Measurements from ENCODE around the gene DDX17. TPM values are rescaled to one million over a fixed set of nuclear protein-coding genes. Genes with fewer than 3 reads are reported as not detected.

DDX17 gene
- total and polyA plus RNA-seq, 9 of the 15 experiments (the other 6 are each of a cell fraction or from before 2014, with no cell fraction given) = 17.6 to 421 (median 189) TPM

GRCh38 chr22:38443628-38444521 is 62.2 kb downstream of the DDX17 start (continued):
- TF ChIP-seq ZBTB17 (CRISPR knock-in tag; IDR thresholded peaks at IDR 0.05) (no peak), ZNF280B (CRISPR knock-in tag; IDR thresholded peaks at IDR 0.05) (no peak), PTRF (tag; IDR thresholded peaks at IDR 0.05) (no peak), STAG1 (CRISPR knock-in tag; IDR thresholded peaks at IDR 0.05; ENCODE audit: borderline replicate concordance) (no peak), SP1 (CRISPR knock-in tag; IDR thresholded peaks at IDR 0.05) (no peak), TFAP4 (CRISPR knock-in tag; IDR thresholded peaks at IDR 0.05; ENCODE audit: borderline replicate concordance) (no peak), GTF3C2 (IDR thresholded peaks at IDR 0.05; ENCODE audit: borderline replicate concordance, extremely low read depth, insufficient read length) (peak; percentile 40), HNRNPL (IDR thresholded peaks at IDR 0.05; ENCODE audit: low read depth, low read length) (no peak), ELF2 (CRISPR knock-in tag; IDR thresholded peaks at IDR 0.05) (no peak), MCM2 (IDR thresholded peaks at IDR 0.05; ENCODE audit: low read depth) (no peak), HNRNPLL (IDR thresholded peaks at IDR 0.05; ENCODE audit: low read depth, low read length, poor library complexity, severe bottlenecking) (no peak), CBX8 (IDR thresholded peaks at IDR 0.05; ENCODE audit: borderline replicate concordance, extremely low read depth, low read depth, low read length, poor library complexity, severe bottlenecking) (no peak), HMG20A (CRISPR knock-in tag; conservative IDR thresholded peaks at IDR 0.05) (no peak), ETS1 (conservative IDR thresholded peaks at IDR 0.05; ENCODE audit: control insufficient read depth, low read depth, low read length) (no peak), HLTF (IDR thresholded peaks at IDR 0.05) (no peak)
